ENCODE data around the gene GRM7.

GRCh38 chr3:7484636-7485035, 623.7 kb downstream of the GRM7 start:
- TF ChIP-seq, protein P1, sequence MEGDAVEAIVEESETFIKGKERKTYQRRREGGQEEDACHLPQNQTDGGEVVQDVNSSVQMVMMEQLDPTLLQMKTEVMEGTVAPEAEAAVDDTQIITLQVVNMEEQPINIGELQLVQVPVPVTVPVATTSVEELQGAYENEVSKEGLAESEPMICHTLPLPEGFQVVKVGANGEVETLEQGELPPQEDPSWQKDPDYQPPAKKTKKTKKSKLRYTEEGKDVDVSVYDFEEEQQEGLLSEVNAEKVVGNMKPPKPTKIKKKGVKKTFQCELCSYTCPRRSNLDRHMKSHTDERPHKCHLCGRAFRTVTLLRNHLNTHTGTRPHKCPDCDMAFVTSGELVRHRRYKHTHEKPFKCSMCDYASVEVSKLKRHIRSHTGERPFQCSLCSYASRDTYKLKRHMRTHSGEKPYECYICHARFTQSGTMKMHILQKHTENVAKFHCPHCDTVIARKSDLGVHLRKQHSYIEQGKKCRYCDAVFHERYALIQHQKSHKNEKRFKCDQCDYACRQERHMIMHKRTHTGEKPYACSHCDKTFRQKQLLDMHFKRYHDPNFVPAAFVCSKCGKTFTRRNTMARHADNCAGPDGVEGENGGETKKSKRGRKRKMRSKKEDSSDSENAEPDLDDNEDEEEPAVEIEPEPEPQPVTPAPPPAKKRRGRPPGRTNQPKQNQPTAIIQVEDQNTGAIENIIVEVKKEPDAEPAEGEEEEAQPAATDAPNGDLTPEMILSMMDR (IDR thresholded peaks at IDR 0.05), result no peak
- TF ChIP-seq POLR2A (IDR thresholded peaks at IDR 0.05), result no peak
- no peak for TF ChIP-seq POLR2AphosphoS5 (IDR thresholded peaks at IDR 0.05)
